HEK293 (cell line): ENCODE data around the gene COPS9.

Experiments
- CTCF ChIA-PET: fragments of 350-600 bp; formaldehyde crosslinking; extraction: SDS; loops from one replicate; lab custom pipeline; 2021; ENCODE audit warnings: antibody characterized with exemption; lab: Yijun Ruan, JAX
- POLR2A ChIA-PET: fragments of 300-600 bp; formaldehyde crosslinking; extraction: SDS; loops from one replicate; lab custom pipeline; 2020; ENCODE audit warnings: antibody characterized with exemption, inconsistent platforms; lab: Yijun Ruan, JAX
- H3K27ac ChIP-seq: fragments of 200-500 bp; sonication (Bioruptor generic); 2 replicates; pipeline ENCODE4 v1.5.1; 2014; ENCODE audit warnings: low read depth, low read length, control low read depth, inconsistent platforms; ENCODE audit errors: extremely low read depth
- H3K36me3 ChIP-seq, 2 experiments: fragments of 200-500 bp in 1 of 2; sonication (Bioruptor generic) in 1 of 2; 1 replicate in 1 of 2; 2 replicates in 1 of 2; pipeline ENCODE4 v1.5.1; 2014 to 2017; ENCODE audit warnings: inconsistent platforms in 2 of 2, low read length in 2 of 2; ENCODE audit not compliant: control insufficient read depth in 2 of 2, insufficient read depth in 1 of 2
- H3K4me1 ChIP-seq: fragments of 200-500 bp; sonication (Bioruptor generic); 2 replicates; pipeline ENCODE4 v1.5.1; 2014; ENCODE audit warnings: mild to moderate bottlenecking, low read length, inconsistent platforms; ENCODE audit not compliant: control insufficient read depth, insufficient read depth
- H3K4me3 ChIP-seq: 2 replicates; pipeline ENCODE4 v1.5.1; 2011; ENCODE audit warnings: low read depth, mild to moderate bottlenecking, control low read depth, low read length, moderate library complexity
- H3K9me3 ChIP-seq: fragments of 200-500 bp; sonication (Bioruptor generic); 2 replicates; pipeline ENCODE4 v1.5.1; 2014; ENCODE audit warnings: low read depth, low read length, inconsistent platforms; ENCODE audit not compliant: control insufficient read depth, insufficient read depth
- FEZF1 ChIP-seq: fragments of 450-650 bp; formaldehyde crosslinking; IDR thresholded peaks from 2 replicates; pipeline ENCODE4 v1.5.1; 2016; ENCODE audit warnings: missing biosample characterization, missing genetic modification characterization
- GLIS1 ChIP-seq: fragments of 450-650 bp; formaldehyde crosslinking; IDR thresholded peaks from 2 replicates; pipeline ENCODE4 v1.5.1; 2016; ENCODE audit warnings: missing biosample characterization, missing genetic modification characterization
- KLF17 ChIP-seq: fragments of 450-650 bp; formaldehyde crosslinking; IDR thresholded peaks from 2 replicates; pipeline ENCODE4 v1.5.1; 2016; ENCODE audit warnings: missing biosample characterization, missing genetic modification characterization
- KLF9 ChIP-seq: fragments of 450-650 bp; formaldehyde crosslinking; IDR thresholded peaks from 2 replicates; pipeline ENCODE4 v1.5.1; 2016; ENCODE audit warnings: missing biosample characterization, missing genetic modification characterization, low read depth
- MEIS1 ChIP-seq: sonication (generic); formaldehyde crosslinking; IDR thresholded peaks from 2 replicates; pipeline ENCODE4 v1.8.1; 2022; ENCODE audit warnings: missing genetic modification reagents, mild to moderate bottlenecking, borderline replicate concordance
- MZF1 ChIP-seq: fragments of 450-650 bp; formaldehyde crosslinking; IDR thresholded peaks from 2 replicates; pipeline ENCODE4 v1.5.1; 2017; ENCODE audit warnings: missing biosample characterization, missing genetic modification characterization, borderline replicate concordance
- REST ChIP-seq: fragments of 450-650 bp; formaldehyde crosslinking; IDR thresholded peaks from 2 replicates; pipeline ENCODE4 v1.5.1; 2016; ENCODE audit warnings: missing biosample characterization, missing genetic modification characterization
- SCRT1 ChIP-seq: fragments of 450-650 bp; formaldehyde crosslinking; IDR thresholded peaks from 2 replicates; pipeline ENCODE4 v1.5.1; 2016; ENCODE audit warnings: missing biosample characterization, missing genetic modification characterization, borderline replicate concordance
- ZFHX2 ChIP-seq: fragments of 450-650 bp; formaldehyde crosslinking; conservative IDR thresholded peaks from 2 replicates; pipeline ENCODE4 v1.5.1; 2016; ENCODE audit warnings: missing biosample characterization, missing genetic modification characterization
- ZNF146 ChIP-seq: fragments of 450-650 bp; formaldehyde crosslinking; IDR thresholded peaks from 2 replicates; pipeline ENCODE4 v1.5.1; 2016; ENCODE audit warnings: missing biosample characterization, missing genetic modification characterization
- ZNF155 ChIP-seq: fragments of 450-650 bp; formaldehyde crosslinking; IDR thresholded peaks from 2 replicates; pipeline ENCODE4 v1.5.1; 2016; ENCODE audit warnings: missing biosample characterization, missing genetic modification characterization
- ZNF16 ChIP-seq: fragments of 450-650 bp; formaldehyde crosslinking; IDR thresholded peaks from 2 replicates; pipeline ENCODE4 v1.5.1; 2016; ENCODE audit warnings: low read depth, missing biosample characterization, missing genetic modification characterization
- ZNF426 ChIP-seq: fragments of 450-650 bp; formaldehyde crosslinking; IDR thresholded peaks from 2 replicates; pipeline ENCODE4 v1.5.1; 2017; ENCODE audit warnings: missing biosample characterization, missing genetic modification characterization, mild to moderate bottlenecking, inconsistent platforms, moderate library complexity
- ZNF433 ChIP-seq: fragments of 450-650 bp; formaldehyde crosslinking; IDR thresholded peaks from 2 replicates; pipeline ENCODE4 v1.5.1; 2016; ENCODE audit warnings: missing biosample characterization, missing genetic modification characterization, low read depth
- ZNF596 ChIP-seq: fragments of 450-650 bp; IDR thresholded peaks from 2 replicates; pipeline ENCODE4 v1.5.0; 2018; ENCODE audit warnings: missing biosample characterization, mild to moderate bottlenecking, missing genetic modification characterization, moderate library complexity
- ZSCAN16 ChIP-seq: fragments of 450-650 bp; formaldehyde crosslinking; IDR thresholded peaks from 2 replicates; pipeline ENCODE4 v1.5.1; 2016; ENCODE audit warnings: missing biosample characterization, missing genetic modification characterization
- TF ChIP-seq, protein P1 (sequence below): fragments of 450-650 bp; formaldehyde crosslinking; IDR thresholded peaks from 2 replicates; pipeline ENCODE4 v1.5.1; 2016; ENCODE audit warnings: missing biosample characterization, missing genetic modification characterization, low read depth
- TF ChIP-seq, protein P2 (sequence below): fragments of 450-650 bp; formaldehyde crosslinking; IDR thresholded peaks from 2 replicates; pipeline ENCODE4 v1.5.1; 2017; ENCODE audit warnings: missing biosample characterization, missing genetic modification characterization
- TF ChIP-seq, protein P3 (sequence below): fragments of 450-650 bp; formaldehyde crosslinking; IDR thresholded peaks from 2 replicates; pipeline ENCODE4 v1.5.1; 2016; ENCODE audit warnings: missing biosample characterization, missing genetic modification characterization

COPS9 gene

DNA sequence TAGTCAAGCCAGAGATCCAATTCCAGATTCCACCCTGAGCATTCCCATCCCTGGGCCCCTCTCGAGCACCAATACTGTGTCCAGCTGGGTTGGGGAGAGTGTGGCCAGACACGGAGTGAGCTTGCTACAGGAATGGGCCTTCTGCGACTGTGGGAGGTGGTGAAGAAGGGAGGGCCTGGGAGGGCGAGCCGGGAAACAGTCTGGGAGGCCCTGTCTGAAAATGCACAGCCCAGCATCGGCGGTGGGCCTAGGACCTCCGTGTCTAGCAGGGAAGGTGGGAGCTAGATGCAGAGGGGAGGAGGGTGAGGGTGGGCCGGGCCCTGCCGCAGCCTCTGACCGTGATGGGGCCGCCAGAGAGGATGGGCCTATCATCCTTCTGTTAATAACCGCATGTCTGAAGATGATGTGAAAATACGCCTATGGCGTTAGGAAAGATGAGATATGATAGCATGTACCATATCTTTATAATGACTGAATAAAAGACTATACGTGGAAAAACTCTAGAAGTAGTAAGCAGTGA is 6.2 kb upstream of the COPS9 start:
- Histone ChIP-seq H3K9me3 (no peaks in the 10 kb centered on the region), H3K27ac (no peak overlapping the region), H3K4me3 (no peak overlapping the region), H3K36me3 (no peaks in the 10 kb centered on the region)
- ChIA-PET POLR2A (interaction anchor here (1.1 kb wide), 1 partner anchor 117 kb away, joined by 3 read pairs; the partner anchor contains the start of gene NDUFA10), CTCF (interaction anchor here (1.3 to 5.3 kb wide), 7 partner anchors 8 to 133 kb away, joined by 6 to 123 read pairs (median 9); no protein-coding TSS in a partner anchor)
- TF ChIP-seq KLF9 = no peak
- TF ChIP-seq, protein P1, sequence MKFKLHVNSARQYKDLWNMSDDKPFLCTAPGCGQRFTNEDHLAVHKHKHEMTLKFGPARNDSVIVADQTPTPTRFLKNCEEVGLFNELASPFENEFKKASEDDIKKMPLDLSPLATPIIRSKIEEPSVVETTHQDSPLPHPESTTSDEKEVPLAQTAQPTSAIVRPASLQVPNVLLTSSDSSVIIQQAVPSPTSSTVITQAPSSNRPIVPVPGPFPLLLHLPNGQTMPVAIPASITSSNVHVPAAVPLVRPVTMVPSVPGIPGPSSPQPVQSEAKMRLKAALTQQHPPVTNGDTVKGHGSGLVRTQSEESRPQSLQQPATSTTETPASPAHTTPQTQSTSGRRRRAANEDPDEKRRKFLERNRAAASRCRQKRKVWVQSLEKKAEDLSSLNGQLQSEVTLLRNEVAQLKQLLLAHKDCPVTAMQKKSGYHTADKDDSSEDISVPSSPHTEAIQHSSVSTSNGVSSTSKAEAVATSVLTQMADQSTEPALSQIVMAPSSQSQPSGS = no peak
- TF ChIP-seq, all 188 proteins: peak for 0
- H3K4me1 ChIP-seq = no peaks in the 10 kb centered on the region

- Histone ChIP-seq H3K9me3 (no peaks in the 10 kb centered on the region), H3K27ac (no peak overlapping the region), H3K4me1 (no peaks in the 10 kb centered on the region), H3K36me3 (no peaks in the 10 kb centered on the region), H3K4me3 (no peak overlapping the region)
- CTCF ChIA-PET = interaction anchor here (0.6 to 5.3 kb wide), 4 partner anchors 8 to 381 kb away, joined by 3 to 123 read pairs (median 8); no protein-coding TSS in a partner anchor
- POLR2A ChIA-PET = no interaction called here
- TF ChIP-seq MEIS1 (no peak), ZSCAN16 (no peak), MZF1 (no peak)
- TF ChIP-seq, all 188 proteins: peak for 0
These were observed 5.6 kb upstream of the COPS9 start for GRCh38 chr2:240141736-240142135.

DNA sequence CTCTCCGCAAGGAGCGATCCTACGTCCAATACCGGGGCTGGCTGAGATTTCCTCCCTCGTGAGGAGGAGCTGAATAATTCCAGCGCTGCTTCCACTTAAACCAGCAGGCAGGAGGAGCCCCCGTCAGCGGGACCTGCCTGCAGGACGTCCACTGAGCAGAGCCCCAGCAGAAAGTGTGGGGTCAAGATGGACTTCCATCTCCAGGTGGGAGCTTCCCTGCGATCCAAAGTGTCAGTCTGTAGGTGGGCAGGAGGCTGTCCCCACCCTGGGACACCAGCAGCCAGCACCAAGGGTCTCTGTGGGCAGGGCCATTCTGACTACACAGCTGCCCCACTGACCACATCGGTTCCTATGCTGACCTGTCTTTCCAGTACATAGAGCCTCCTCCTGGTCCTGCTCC is 4.8 kb upstream of the COPS9 start:
- POLR2A ChIA-PET = no interaction called here
- H3K4me3 ChIP-seq = no peak overlapping the region
- no peaks in the 10 kb centered on the region for H3K9me3 ChIP-seq
- H3K27ac ChIP-seq = no peak overlapping the region
- TF ChIP-seq, protein P2, sequence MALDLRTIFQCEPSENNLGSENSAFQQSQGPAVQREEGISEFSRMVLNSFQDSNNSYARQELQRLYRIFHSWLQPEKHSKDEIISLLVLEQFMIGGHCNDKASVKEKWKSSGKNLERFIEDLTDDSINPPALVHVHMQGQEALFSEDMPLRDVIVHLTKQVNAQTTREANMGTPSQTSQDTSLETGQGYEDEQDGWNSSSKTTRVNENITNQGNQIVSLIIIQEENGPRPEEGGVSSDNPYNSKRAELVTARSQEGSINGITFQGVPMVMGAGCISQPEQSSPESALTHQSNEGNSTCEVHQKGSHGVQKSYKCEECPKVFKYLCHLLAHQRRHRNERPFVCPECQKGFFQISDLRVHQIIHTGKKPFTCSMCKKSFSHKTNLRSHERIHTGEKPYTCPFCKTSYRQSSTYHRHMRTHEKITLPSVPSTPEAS (tag by site-specific recombination) = no peak
- TF ChIP-seq SCRT1 (tag by site-specific recombination) (no peak), ZNF596 (tag by site-specific recombination) (no peak), GLIS1 (tag by site-specific recombination) (no peak), FEZF1 (tag by site-specific recombination) (no peak), KLF17 (tag by site-specific recombination) (no peak), REST (no peak), ZNF433 (tag by site-specific recombination) (no peak), ZFHX2 (tag by site-specific recombination) (no peak), ZNF426 (no peak), ZNF16 (tag by site-specific recombination) (no peak), ZNF155 (tag by site-specific recombination) (no peak), ZNF146 (no peak)
- TF ChIP-seq, protein P3, sequence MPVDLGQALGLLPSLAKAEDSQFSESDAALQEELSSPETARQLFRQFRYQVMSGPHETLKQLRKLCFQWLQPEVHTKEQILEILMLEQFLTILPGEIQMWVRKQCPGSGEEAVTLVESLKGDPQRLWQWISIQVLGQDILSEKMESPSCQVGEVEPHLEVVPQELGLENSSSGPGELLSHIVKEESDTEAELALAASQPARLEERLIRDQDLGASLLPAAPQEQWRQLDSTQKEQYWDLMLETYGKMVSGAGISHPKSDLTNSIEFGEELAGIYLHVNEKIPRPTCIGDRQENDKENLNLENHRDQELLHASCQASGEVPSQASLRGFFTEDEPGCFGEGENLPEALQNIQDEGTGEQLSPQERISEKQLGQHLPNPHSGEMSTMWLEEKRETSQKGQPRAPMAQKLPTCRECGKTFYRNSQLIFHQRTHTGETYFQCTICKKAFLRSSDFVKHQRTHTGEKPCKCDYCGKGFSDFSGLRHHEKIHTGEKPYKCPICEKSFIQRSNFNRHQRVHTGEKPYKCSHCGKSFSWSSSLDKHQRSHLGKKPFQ = no peak
- TF ChIP-seq, all 188 proteins: peak for 0
- CTCF ChIA-PET = interaction anchor here (1.9 to 3.0 kb wide), 3 partner anchors 9 to 119 kb away, joined by 7 to 15 read pairs (median 9); no protein-coding TSS in a partner anchor
- Histone ChIP-seq H3K4me1 (no peaks in the 10 kb centered on the region), H3K36me3 (no peaks in the 10 kb centered on the region)
